ENCODE measurements around the gene CAPN11. TPM values are rescaled to one million over a fixed set of nuclear protein-coding genes. Genes with fewer than 3 reads are reported as not detected.

CAPN11 gene
- total RNA-seq, 1 experiment from 2014 or later = not detected

GRCh38 chr6:44152109-44152461, 6.5 kb upstream of the CAPN11 start:
- no peak for DNase-seq (ENCODE audit: extremely low read depth, low read depth)

- DNase-seq (ENCODE audit: extremely low read depth, low read depth) = no peak
Measured at GRCh38 chr6:44152533-44152932, 6.1 kb upstream of the CAPN11 start.

GRCh38 chr6:44154067-44154466, 4.6 kb upstream of the CAPN11 start:
- DNase-seq (ENCODE audit: extremely low read depth, low read depth) = no peak

GRCh38 chr6:44156494-44157151, 2.0 kb upstream of the CAPN11 start:
- no peak for DNase-seq (ENCODE audit: extremely low read depth, low read depth)

- no peak for DNase-seq (ENCODE audit: extremely low read depth, low read depth)
Measured at GRCh38 chr6:44157152-44157521, 1.5 kb upstream of the CAPN11 start.

- DNase-seq (ENCODE audit: extremely low read depth, low read depth) = no peak
Measured at GRCh38 chr6:44161997-44162338, 3.3 kb downstream of the CAPN11 start.

GRCh38 chr6:44162876-44163625, 4.4 kb downstream of the CAPN11 start:
- no peak for DNase-seq (ENCODE audit: extremely low read depth, low read depth)

- DNase-seq (ENCODE audit: extremely low read depth, low read depth) = no peak
Measured at GRCh38 chr6:44166116-44166515, 7.5 kb downstream of the CAPN11 start.

GRCh38 chr6:44166591-44167184, 8.1 kb downstream of the CAPN11 start:
- no peak for DNase-seq (ENCODE audit: extremely low read depth, low read depth)

- DNase-seq (ENCODE audit: extremely low read depth, low read depth) = no peak
Measured at GRCh38 chr6:44167567-44167966, 8.9 kb downstream of the CAPN11 start.

- DNase-seq (ENCODE audit: extremely low read depth, low read depth) = no peak
Measured at GRCh38 chr6:44169154-44169553, 10.5 kb downstream of the CAPN11 start.

- DNase-seq (ENCODE audit: extremely low read depth, low read depth) = no peak
Measured at GRCh38 chr6:44169886-44170570, 11.4 kb downstream of the CAPN11 start.

GRCh38 chr6:44171899-44172546, 13.4 kb downstream of the CAPN11 start:
- no peak for DNase-seq (ENCODE audit: extremely low read depth, low read depth)

GRCh38 chr6:44172731-44173500, 14.3 kb downstream of the CAPN11 start:
- DNase-seq (ENCODE audit: extremely low read depth, low read depth) = peak; percentile 56

GRCh38 chr6:44176130-44176761, 17.6 kb downstream of the CAPN11 start:
- DNase-seq (ENCODE audit: extremely low read depth, low read depth) = no peak

- DNase-seq (ENCODE audit: extremely low read depth, low read depth) = no peak
Measured at GRCh38 chr6:44176762-44177509, 18.3 kb downstream of the CAPN11 start.

- no peak for DNase-seq (ENCODE audit: extremely low read depth, low read depth)
Measured at GRCh38 chr6:44177691-44178423, 19.2 kb downstream of the CAPN11 start.

GRCh38 chr6:44178424-44179071, 19.9 kb downstream of the CAPN11 start:
- no peak for DNase-seq (ENCODE audit: extremely low read depth, low read depth)

Measured in NCI-H460 (cell line).